Motor neuron (in vitro differentiated cells): ENCODE measurements around the gene PLXNA4. TPM values are rescaled to one million over a fixed set of nuclear protein-coding genes. Genes with fewer than 3 reads are reported as not detected.
A peak's percentile ranks its signal among the peaks of the same experiment; 100 is the strongest.

ENCODE experiments used
- ATAC-seq, 8 experiments: fragments of 200-7000 bp; cut with Tn5 transposase; replicated peaks in 6 of 8; 2 replicates each; pipeline ENCODE4 v1.8.0; 2021; ENCODE audit warnings: mild to moderate bottlenecking in 8 of 8, moderate library complexity in 8 of 8
- H3K27ac ChIP-seq, 2 donors: fragments of 250-450 bp; sonication (Bioruptor Pico); 2 replicates each; pipeline ENCODE4 v1.9.0; 2021; ENCODE audit warnings: antibody characterized with exemption in 2 of 2, mild to moderate bottlenecking in 2 of 2, moderate library complexity in 1 of 2
- H3K4me1 ChIP-seq, 2 donors: fragments of 250-450 bp; sonication (Bioruptor Pico); replicated peaks in 1 of 2; 2 replicates each; pipeline ENCODE4 v1.6.1; 2021; ENCODE audit warnings: antibody characterized with exemption in 2 of 2, mild to moderate bottlenecking in 2 of 2, moderate library complexity in 1 of 2
- H3K4me3 ChIP-seq, 5 donors: fragments of 250-450 bp; sonication (Bioruptor Pico); 2 replicates each; pipeline ENCODE4 v1.9.0; 2021; ENCODE audit warnings: antibody characterized with exemption in 5 of 5, mild to moderate bottlenecking in 5 of 5, moderate library complexity in 4 of 5
- WGBS, 10 experiments: fragments of 450-650 bp; shearing (Covaris generic); methylation state at CpG; one replicate each; pipeline ENCODE4 v1.0.0; 2022; 5-methylcytosine and 5-hydroxymethylcytosine counted together
- in situ Hi-C, 9 experiments: fragments of 400-800 bp; cut with MboI; loops; one replicate each; pipeline ENCODE4 v1.15.0; 2021; ENCODE audit warnings: low sequenced_read_pairs in 9 of 9, low pct_unique_long_range_greater_than_20kb in 2 of 9; ENCODE audit not compliant: unreplicated experiment in 9 of 9
- total RNA-seq, 8 experiments: library from RNA; unstranded; fragments of 300-600 nt; gene quantifications; 2 replicates each; pipeline versions ENCODE4 v1.2.3 to v1.2.4, GENCODE V29; 2022

The PLXNA4 gene, protein sequence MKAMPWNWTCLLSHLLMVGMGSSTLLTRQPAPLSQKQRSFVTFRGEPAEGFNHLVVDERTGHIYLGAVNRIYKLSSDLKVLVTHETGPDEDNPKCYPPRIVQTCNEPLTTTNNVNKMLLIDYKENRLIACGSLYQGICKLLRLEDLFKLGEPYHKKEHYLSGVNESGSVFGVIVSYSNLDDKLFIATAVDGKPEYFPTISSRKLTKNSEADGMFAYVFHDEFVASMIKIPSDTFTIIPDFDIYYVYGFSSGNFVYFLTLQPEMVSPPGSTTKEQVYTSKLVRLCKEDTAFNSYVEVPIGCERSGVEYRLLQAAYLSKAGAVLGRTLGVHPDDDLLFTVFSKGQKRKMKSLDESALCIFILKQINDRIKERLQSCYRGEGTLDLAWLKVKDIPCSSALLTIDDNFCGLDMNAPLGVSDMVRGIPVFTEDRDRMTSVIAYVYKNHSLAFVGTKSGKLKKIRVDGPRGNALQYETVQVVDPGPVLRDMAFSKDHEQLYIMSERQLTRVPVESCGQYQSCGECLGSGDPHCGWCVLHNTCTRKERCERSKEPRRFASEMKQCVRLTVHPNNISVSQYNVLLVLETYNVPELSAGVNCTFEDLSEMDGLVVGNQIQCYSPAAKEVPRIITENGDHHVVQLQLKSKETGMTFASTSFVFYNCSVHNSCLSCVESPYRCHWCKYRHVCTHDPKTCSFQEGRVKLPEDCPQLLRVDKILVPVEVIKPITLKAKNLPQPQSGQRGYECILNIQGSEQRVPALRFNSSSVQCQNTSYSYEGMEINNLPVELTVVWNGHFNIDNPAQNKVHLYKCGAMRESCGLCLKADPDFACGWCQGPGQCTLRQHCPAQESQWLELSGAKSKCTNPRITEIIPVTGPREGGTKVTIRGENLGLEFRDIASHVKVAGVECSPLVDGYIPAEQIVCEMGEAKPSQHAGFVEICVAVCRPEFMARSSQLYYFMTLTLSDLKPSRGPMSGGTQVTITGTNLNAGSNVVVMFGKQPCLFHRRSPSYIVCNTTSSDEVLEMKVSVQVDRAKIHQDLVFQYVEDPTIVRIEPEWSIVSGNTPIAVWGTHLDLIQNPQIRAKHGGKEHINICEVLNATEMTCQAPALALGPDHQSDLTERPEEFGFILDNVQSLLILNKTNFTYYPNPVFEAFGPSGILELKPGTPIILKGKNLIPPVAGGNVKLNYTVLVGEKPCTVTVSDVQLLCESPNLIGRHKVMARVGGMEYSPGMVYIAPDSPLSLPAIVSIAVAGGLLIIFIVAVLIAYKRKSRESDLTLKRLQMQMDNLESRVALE (N-terminal part only)
- total RNA-seq: 1 to 10 TPM in 5 of 8 experiments, under 1 TPM in 3; 0.38 to 8.5 (median 2.6) TPM

DNA sequence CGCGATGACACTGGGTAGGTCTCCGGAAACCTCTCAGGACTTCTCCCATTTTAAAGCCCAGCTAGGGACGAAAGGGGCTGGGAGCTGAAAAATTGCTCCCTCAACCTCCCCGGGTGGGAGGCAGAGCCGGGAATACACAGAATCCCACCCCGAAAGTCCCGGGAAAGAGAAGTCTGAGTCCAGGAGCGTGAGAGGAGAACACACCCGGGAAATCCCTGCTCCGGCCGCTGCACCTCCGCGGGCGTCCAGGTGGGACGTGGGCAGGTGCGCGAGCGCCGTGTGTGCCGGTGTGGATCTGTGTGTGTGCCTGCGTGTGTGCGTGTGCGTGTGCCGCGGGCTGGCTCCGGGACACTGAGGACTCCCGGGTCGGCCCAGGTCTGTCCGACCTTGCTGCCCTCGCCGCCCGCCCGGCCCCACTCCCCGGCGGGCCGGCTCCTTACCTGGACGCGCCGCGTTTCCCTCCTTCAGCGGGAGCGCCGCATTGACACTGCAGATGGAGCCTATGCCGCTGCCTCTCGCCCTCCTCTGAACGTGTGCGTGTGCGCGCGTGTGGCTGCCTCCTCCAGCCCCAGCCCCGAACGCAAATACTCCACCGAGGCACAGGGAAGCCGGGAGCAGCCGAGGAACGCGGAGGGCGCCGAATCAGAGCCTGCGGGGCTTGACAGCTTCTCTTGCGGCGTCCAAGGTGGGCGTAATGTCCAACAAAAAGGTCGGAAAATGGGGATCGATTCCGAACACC, at the start of gene PLXNA4:
Gene PLXNA4, minus strand, starts transcription at position 489 of the 739 bp plus-strand sequence. CDS start 67,777 bp downstream, outside the sequence.
- peak; percentile 7 to 35 (median 14) for ATAC-seq
- in situ Hi-C loops: loop anchor here in 6 of 9 experiments (25.0 kb wide), 4 partner anchors 264 to 889 kb away; no protein-coding TSS in a partner anchor
- Histone ChIP-seq H3K4me3 (peak within 1 kb of the TSS; percentile 35 to 58 (median 52)), H3K27ac (no peak within 1 kb of the TSS), H3K4me1 (peaks cover 6 to 8% of the 10 kb centered on the region in 2 donors)
- 0 to 7% (median 0%) methylated on average over 3 to 11 of the region's 67 CpGs; no CpG with 5 or more reads in 5 of the 10 experiments for WGBS, 10 experiments

DNA sequence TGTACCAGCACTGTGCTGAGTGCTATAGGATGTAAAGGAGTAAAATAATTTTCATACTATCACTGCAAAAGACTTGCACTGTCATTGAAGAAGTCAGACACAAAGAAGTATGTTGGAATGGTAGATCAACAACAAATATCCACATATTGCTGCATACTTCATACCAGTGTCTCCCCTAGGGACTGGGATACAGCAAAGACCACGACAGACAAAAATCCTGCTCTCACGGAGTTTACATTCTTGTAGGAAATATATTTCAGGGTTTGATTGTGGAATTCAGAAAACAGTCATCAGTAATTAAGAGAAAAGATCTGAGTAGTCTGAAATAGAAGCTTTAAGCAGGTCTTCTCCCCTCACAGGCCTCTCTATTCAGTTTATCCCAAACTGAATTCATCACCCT, 49.4 kb upstream of the PLXNA4 start:
- Histone ChIP-seq H3K4me1 (no peaks in the 10 kb centered on the region), H3K27ac (no peak overlapping the region), H3K4me3 (no peak overlapping the region)
- WGBS, 10 experiments: 0 to 100% (median 50%) methylated on average over 1 to 2 of the region's 2 CpGs; no CpG with 5 or more reads in 3 of the 10 experiments
- ATAC-seq: no peak
- in situ Hi-C loops: no loop called here

DNA sequence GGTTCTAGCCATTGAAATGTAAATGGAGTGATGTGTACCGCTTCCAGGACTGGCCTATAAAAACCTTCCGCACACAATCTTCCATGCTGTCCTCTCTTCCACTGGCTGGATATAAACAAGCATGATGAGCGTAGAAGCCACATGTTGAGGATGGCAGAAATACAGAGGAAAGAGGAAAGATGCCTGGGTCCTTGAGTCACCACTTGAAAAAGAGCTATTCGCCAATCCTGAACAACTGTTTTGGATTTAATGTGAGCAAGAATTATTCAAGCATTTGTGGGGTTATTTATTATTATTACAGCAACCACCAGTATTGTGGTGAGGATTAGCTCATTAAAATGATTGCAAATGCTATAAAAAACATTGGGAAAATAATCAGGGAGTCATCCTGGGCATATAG, 45.8 kb upstream of the PLXNA4 start:
- WGBS, 10 experiments: 30 to 100% (median 80%) methylated on average over 1 to 4 of the region's 4 CpGs; no CpG with 5 or more reads in 2 of the 10 experiments
- Histone ChIP-seq H3K27ac (no peak overlapping the region), H3K4me3 (no peak overlapping the region), H3K4me1 (no peaks in the 10 kb centered on the region)
- no peak for ATAC-seq
- in situ Hi-C loops: no loop called here

DNA sequence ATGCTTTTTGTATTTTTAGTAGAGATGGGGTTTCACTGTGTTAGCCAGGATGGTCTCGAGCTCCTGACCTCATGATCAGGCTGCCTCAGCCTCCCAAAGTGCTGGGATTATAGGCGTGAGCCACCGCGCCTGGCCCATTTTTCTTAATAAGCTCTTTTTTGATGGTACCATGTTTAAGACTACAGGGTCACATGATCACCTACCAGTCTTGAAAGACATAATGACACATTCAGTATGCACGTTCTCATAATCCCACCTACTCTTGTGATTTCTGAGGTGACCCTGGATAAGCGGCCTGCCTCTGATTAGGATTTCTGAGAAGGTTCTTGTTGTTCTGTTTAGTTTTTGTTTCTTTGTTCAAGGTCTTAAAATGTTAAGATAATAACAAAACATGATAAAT, 43.7 kb upstream of the PLXNA4 start:
- H3K27ac ChIP-seq: no peak overlapping the region
- no peak for ATAC-seq
- no peak overlapping the region for H3K4me3 ChIP-seq
- WGBS, 10 experiments: 83 to 100% (median 96%) methylated on average over 1 to 4 of the region's 6 CpGs; no CpG with 5 or more reads in 3 of the 10 experiments
- peaks cover under 1% of the 10 kb centered on the region in 2 donors for H3K4me1 ChIP-seq
- in situ Hi-C loops: no loop called here

DNA sequence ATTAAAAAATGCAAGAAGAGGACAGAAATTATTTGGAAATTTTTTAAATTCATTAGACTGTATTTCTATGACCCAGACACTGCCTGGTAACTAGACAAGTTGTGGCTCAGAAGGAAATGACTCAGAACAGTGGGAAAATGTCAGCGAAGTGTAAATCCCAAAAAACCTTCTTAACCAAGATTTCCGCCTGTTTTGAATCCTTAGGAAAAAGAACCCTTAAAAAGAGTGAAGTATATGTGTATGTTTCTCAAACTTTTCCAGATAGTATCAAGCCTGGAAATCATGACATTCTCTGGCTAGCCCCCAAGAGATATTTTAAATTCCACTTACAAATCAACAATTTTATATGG, 42.7 kb upstream of the PLXNA4 start:
- H3K4me3 ChIP-seq: no peak overlapping the region
- WGBS, 10 experiments: 0 to 79% (median 60%) methylated on average over 1 to 2 of the region's 2 CpGs; no CpG with 5 or more reads in 1 of the 10 experiments
- no peak for ATAC-seq
- no peak overlapping the region for H3K27ac ChIP-seq
- peaks cover 6% of the 10 kb centered on the region in 2 donors for H3K4me1 ChIP-seq
- in situ Hi-C loops: no loop called here

DNA sequence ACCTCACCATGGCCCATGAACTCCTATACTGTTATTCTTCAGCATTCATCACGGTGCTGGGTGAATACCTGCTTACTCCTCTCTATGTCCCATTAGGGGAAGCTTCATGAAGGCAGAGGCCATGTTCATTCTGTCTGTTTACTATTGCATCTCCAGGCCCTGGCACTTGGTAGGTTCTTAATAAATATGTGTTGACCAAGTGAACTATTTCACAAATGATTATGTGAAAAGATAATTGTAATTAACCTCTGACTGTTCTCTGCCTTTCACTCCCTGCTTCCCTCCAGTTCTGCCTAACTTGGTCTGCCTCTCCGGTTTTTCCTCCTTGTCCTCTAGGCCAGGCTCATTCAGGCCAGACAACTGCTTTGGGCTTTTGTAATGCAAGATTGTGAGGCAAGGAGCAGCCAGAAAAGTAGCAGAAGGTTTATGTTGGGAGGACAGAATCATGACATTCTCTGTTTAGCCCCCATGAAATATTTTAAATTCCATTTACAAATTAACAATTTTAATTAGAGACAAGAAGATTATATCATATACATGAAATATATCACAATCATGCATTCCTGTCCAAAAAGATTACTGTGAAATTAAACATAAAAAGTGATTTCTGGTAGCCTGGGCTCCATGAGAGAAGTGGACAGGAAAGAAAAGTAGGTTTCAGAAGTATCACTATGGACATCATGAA, 42.1 kb upstream of the PLXNA4 start:
- no peak overlapping the region for H3K27ac ChIP-seq
- H3K4me1 ChIP-seq: peaks cover 6% of the 10 kb centered on the region in 2 donors
- ATAC-seq: no peak
- in situ Hi-C loops: no loop called here
- H3K4me3 ChIP-seq: no peak overlapping the region
- WGBS, 10 experiments: 17 to 83% (median 33%) methylated on average over 1 to 2 of the region's 2 CpGs; no CpG with 5 or more reads in 3 of the 10 experiments

DNA sequence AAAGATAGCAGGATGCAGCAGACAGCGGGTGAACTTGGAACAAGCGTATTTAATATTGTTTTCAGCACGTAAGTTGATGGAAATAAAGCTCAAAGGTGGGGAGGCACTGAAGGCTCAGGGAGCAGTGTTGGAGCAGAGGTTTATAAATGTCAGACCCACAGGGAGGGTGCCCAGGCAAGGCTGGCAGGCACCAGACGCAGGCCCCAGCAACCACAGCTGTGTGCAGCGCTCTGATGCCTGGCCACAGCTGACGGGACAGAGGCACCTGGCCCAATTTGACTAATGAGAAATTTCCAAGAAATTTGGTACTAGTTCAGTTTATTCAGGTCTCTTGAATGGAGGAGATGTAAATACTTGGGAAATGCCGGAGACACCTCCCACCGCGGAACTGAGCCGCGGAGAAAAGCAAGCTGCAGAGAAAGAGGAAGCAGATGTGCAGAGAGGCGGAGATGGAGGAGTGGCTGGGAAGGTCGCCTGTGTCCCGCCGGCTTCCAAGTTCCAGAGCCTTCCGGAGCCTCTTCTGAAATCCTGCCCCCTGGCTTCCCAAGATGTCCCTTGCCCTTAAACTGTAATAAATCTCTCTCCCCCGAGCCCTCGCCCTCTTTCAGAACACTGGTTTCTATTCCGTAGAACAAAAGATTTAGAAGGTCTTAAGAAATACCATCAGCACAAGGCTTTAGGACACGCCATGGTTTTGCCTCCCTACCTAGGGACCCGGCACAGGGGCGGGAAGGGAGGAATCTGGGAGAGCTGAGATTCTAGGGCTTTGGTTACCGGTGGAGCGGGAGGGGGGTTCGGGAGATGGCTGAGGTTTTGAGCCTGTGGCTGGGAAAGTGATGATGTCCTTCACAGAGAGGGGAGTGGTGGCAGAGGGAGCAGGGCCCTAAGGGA, 38.4 kb upstream of the PLXNA4 start:
- in situ Hi-C loops: no loop called here
- WGBS, 10 experiments: 7 to 100% (median 30%) methylated on average over 1 to 10 of the region's 25 CpGs; no CpG with 5 or more reads in 1 of the 10 experiments

DNA sequence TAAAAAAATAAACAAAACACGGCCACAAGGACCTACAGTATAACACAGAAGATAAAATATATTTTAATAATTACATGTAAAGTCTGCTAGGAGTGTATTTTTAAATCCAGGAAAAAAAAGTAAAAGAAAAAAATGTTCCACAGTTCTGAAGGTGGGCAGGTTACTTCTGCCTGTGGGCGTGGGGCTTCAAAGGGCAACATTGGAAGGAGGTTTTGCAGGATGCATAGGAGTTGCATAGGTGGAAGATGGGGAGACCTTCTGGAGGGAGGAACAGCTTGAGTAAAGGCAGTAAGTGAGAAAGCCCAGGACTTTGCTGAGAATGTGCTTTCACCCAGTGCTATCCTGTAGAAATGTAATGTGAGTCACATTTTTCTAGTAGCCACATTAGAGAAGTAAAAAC, 37.5 kb upstream of the PLXNA4 start:
- 67 to 100% (median 92%) methylated on average over 1 to 2 of the region's 2 CpGs for WGBS, 10 experiments
- Histone ChIP-seq H3K4me3 (no peak overlapping the region), H3K4me1 (peaks cover 6% of the 10 kb centered on the region in 2 donors), H3K27ac (no peak overlapping the region)
- ATAC-seq: no peak
- in situ Hi-C loops: no loop called here

More for the DNA sequence above, 38.4 kb upstream of the PLXNA4 start:
- no peak overlapping the region for H3K4me3 ChIP-seq
- peak; percentile 38 to 98 (median 60) for ATAC-seq
- no peak overlapping the region for H3K27ac ChIP-seq
- peaks cover 6% of the 10 kb centered on the region in 2 donors for H3K4me1 ChIP-seq

DNA sequence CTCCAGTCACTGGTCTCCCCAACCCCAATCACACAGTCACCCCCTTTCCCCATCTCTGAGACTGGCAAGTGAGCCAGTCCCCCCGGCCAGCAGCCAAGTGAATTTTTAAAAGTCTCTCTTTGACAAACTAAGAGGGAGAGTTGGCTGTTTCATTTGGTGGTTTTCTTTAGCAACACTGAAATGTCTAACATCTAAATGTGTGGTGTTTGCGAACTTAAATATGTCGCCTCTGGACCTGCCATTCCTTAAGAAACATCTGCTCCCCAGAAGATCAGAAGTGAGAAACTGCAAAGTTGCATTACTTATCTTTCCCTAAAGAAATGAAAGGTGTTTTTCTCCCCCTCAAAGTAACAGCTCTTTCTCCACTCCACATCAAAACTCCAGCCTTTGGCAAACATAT, 34.7 kb upstream of the PLXNA4 start:
- H3K4me3 ChIP-seq: no peak overlapping the region
- in situ Hi-C loops: no loop called here
- WGBS, 10 experiments: 90 to 100% (median 100%) methylated on average over 1 to 2 of the region's 3 CpGs; no CpG with 5 or more reads in 5 of the 10 experiments
- peaks cover 6% of the 10 kb centered on the region in 2 donors for H3K4me1 ChIP-seq
- no peak for ATAC-seq
- H3K27ac ChIP-seq: no peak overlapping the region

DNA sequence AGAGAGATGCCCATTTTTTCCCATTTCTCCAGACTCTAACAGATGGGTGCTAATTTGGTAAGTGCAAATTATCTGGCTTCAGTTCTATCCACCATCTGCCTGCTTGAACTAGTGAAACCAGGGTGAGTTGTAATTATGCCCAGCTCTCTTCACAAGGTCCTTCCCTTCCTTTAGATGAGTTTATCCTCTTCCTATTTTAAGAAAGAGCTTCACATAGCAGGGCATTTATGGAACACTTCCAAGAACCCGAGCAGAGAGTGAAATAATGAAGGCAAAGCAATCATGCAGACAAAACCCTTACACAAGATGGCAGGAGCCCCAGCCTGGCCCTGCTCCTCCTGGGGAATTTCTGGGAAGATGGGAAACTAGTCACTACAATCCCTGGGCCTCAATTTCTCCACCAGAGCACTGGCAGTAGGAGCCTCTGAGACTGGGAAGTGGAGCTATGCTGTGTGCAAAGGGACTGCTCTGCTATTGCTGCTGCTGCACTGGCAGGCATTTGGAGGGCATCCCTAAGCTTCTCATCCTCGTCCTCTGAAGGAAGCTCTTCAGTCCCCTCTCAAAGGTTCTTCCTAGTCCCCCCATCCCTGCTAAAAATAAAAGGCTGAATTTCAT, 33.7 kb upstream of the PLXNA4 start:
- H3K27ac ChIP-seq: no peak overlapping the region
- no peak overlapping the region for H3K4me3 ChIP-seq
- 0 to 67% (median 25%) methylated on average over 1 to 2 of the region's 2 CpGs; no CpG with 5 or more reads in 3 of the 10 experiments for WGBS, 10 experiments
- in situ Hi-C loops: no loop called here
- no peak for ATAC-seq
- H3K4me1 ChIP-seq: peaks cover 6% of the 10 kb centered on the region in 2 donors
